Measurements from ENCODE around the gene SATB2. TPM values are rescaled to one million over a fixed set of nuclear protein-coding genes. Genes with fewer than 3 reads are reported as not detected.

Gene SATB2
- total RNA-seq, 1 experiment from 2014 or later: 16.5 TPM

GRCh38 chr2:199428291-199428690 lies 29.4 kb downstream of the SATB2 start:
- ChIA-PET CTCF (interaction anchor here (0.6 kb wide), 1 partner anchor 16 kb away, joined by 3 read pairs; no protein-coding TSS in a partner anchor), POLR2A (no interaction called here)
- BruUV-seq (replicated peaks): no TSS peak
- H3K4me3 Mint-ChIP-seq (ENCODE audit: unreplicated experiment): no peak overlapping the region
- intact Hi-C loops (cut with micrococcal nuclease): no loop called here
- H3K27ac Mint-ChIP-seq (ENCODE audit: low read depth, unreplicated experiment): no peak overlapping the region
- no peak for DNase-seq (ENCODE audit: unreplicated experiment)
- no peaks in the 10 kb centered on the region for H3K9me3 Mint-ChIP-seq (ENCODE audit: unreplicated experiment)
- H3K4me1 Mint-ChIP-seq (ENCODE audit: insufficient read depth, unreplicated experiment): no peaks in the 10 kb centered on the region
- no peaks in the 10 kb centered on the region for H3K27me3 Mint-ChIP-seq (ENCODE audit: insufficient read depth, unreplicated experiment)
- peaks cover 8% of the 10 kb centered on the region for H3K36me3 Mint-ChIP-seq (ENCODE audit: insufficient read depth, unreplicated experiment)
- TF ChIP-seq, protein P1, sequence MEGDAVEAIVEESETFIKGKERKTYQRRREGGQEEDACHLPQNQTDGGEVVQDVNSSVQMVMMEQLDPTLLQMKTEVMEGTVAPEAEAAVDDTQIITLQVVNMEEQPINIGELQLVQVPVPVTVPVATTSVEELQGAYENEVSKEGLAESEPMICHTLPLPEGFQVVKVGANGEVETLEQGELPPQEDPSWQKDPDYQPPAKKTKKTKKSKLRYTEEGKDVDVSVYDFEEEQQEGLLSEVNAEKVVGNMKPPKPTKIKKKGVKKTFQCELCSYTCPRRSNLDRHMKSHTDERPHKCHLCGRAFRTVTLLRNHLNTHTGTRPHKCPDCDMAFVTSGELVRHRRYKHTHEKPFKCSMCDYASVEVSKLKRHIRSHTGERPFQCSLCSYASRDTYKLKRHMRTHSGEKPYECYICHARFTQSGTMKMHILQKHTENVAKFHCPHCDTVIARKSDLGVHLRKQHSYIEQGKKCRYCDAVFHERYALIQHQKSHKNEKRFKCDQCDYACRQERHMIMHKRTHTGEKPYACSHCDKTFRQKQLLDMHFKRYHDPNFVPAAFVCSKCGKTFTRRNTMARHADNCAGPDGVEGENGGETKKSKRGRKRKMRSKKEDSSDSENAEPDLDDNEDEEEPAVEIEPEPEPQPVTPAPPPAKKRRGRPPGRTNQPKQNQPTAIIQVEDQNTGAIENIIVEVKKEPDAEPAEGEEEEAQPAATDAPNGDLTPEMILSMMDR (IDR thresholded peaks at IDR 0.05; ENCODE audit: unreplicated experiment): no peak

DNA sequence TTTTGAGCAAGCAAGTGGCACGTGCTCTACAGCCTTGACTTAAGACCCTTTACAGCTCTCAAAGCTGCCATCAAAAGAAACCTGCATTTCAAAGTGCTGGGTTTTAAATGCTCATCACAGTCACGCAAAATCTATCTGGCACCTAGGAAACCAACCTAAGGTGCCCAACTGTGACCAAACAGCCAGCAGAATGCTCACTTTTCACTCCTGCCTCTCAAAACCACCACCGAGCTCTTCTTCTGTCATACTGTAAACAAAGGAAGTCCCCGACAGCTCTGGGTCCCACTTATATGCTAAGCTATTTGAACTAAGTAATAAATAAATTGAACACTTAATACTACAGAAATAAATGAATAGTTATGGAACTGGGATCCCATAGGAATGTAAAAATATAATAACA lies 33.6 kb downstream of the SATB2 start:
- DNase-seq (ENCODE audit: unreplicated experiment): no peak
- no peaks in the 10 kb centered on the region for H3K9me3 Mint-ChIP-seq (ENCODE audit: unreplicated experiment)
- ChIA-PET CTCF (no interaction called here), POLR2A (no interaction called here)
- H3K36me3 Mint-ChIP-seq (ENCODE audit: insufficient read depth, unreplicated experiment): peaks cover 9% of the 10 kb centered on the region
- no peak overlapping the region for H3K4me3 Mint-ChIP-seq (ENCODE audit: unreplicated experiment)
- no TSS peak for BruUV-seq (replicated peaks)
- H3K27ac Mint-ChIP-seq (ENCODE audit: low read depth, unreplicated experiment): no peak overlapping the region
- intact Hi-C loops (cut with micrococcal nuclease): no loop called here
- H3K4me1 Mint-ChIP-seq (ENCODE audit: insufficient read depth, unreplicated experiment): no peaks in the 10 kb centered on the region
- TF ChIP-seq, protein P1 (IDR thresholded peaks at IDR 0.05; ENCODE audit: unreplicated experiment): no peak
- no peaks in the 10 kb centered on the region for H3K27me3 Mint-ChIP-seq (ENCODE audit: insufficient read depth, unreplicated experiment)

- H3K36me3 Mint-ChIP-seq (ENCODE audit: insufficient read depth, unreplicated experiment): peaks cover 20% of the 10 kb centered on the region
- no peak overlapping the region for H3K4me3 Mint-ChIP-seq (ENCODE audit: unreplicated experiment)
- no peaks in the 10 kb centered on the region for H3K9me3 Mint-ChIP-seq (ENCODE audit: unreplicated experiment)
- no peak overlapping the region for H3K27ac Mint-ChIP-seq (ENCODE audit: low read depth, unreplicated experiment)
- no TSS peak for BruUV-seq (replicated peaks)
- H3K4me1 Mint-ChIP-seq (ENCODE audit: insufficient read depth, unreplicated experiment): no peaks in the 10 kb centered on the region
- ChIA-PET POLR2A (no interaction called here), CTCF (no interaction called here)
- TF ChIP-seq, protein P1 (IDR thresholded peaks at IDR 0.05; ENCODE audit: unreplicated experiment): no peak
- H3K27me3 Mint-ChIP-seq (ENCODE audit: insufficient read depth, unreplicated experiment): no peaks in the 10 kb centered on the region
- DNase-seq (ENCODE audit: unreplicated experiment): no peak
- intact Hi-C loops (cut with micrococcal nuclease): no loop called here
Observed at GRCh38 chr2:199419428-199419827, 38.3 kb downstream of the SATB2 start.

DNA sequence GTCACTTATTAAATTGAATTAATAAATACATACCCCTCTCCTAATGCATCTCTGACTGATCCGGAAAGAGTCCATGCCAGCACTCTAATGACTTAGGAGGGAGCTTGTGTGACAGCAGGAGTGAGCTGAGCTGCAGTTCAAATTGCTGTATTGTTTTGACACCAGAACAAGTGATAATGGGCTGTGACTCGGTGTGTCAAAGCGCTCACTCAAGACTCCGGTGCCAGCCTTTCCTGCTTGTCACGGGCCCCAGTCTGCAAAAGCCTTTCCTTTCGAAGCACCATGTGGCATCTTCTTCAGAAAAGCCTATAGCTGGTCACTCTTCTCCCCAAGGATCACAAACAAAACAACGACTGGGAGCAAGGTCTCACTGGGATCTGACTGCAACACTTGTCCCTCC lies 43.3 kb downstream of the SATB2 start:
- ChIA-PET POLR2A (no interaction called here), CTCF (no interaction called here)
- TF ChIP-seq, protein P1 (IDR thresholded peaks at IDR 0.05; ENCODE audit: unreplicated experiment): no peak
- Mint-ChIP-seq H3K4me1 (ENCODE audit: insufficient read depth, unreplicated experiment) (peaks cover 9% of the 10 kb centered on the region), H3K27ac (ENCODE audit: low read depth, unreplicated experiment) (no peak overlapping the region), H3K4me3 (ENCODE audit: unreplicated experiment) (no peak overlapping the region), H3K9me3 (ENCODE audit: unreplicated experiment) (no peaks in the 10 kb centered on the region), H3K36me3 (ENCODE audit: insufficient read depth, unreplicated experiment) (peaks cover 19% of the 10 kb centered on the region), H3K27me3 (ENCODE audit: insufficient read depth, unreplicated experiment) (no peaks in the 10 kb centered on the region)
- no TSS peak for BruUV-seq (replicated peaks)
- intact Hi-C loops (cut with micrococcal nuclease): no loop called here
- DNase-seq (ENCODE audit: unreplicated experiment): no peak

All from MCF 10A (cell line).